ENCODE data around the gene SLC25A30. TPM values are rescaled to one million over a fixed set of nuclear protein-coding genes. Genes with fewer than 3 reads are reported as not detected.
"Not testable (repeated sequence)": the region's sequence is repeated elsewhere in the genome, so short reads cannot be mapped to it uniquely, and the experiment has no call there.

Gene SLC25A30
- polyA plus RNA-seq, 3 donors from 2014 or later = 0.77 to 2.0 (median 1.5) TPM

- Mint-ChIP-seq H3K36me3 (peaks cover 5 to 30% (median 18%) of the 10 kb centered on the region in 3 donors), H3K9me3 (no peaks in the 10 kb centered on the region), H3K27ac (peak overlapping the region in 5 of 6 donors; percentile 19 to 71 (median 23)), H3K27me3 (ENCODE audit: low read depth in 3 of 3) (peaks cover 0 to 4% (median 2%) of the 10 kb centered on the region in 3 donors), H3K4me1 (peaks cover 42 to 48% of the 10 kb centered on the region in 2 donors), H3K4me3 (no peak overlapping the region)
- no peak for DNase-seq
Observed at GRCh38 chr13:45364876-45365557, 53.2 kb downstream of the SLC25A30 start.

- Mint-ChIP-seq H3K9me3 (no peaks in the 10 kb centered on the region), H3K4me1 (peaks cover 33 to 39% of the 10 kb centered on the region in 2 donors), H3K4me3 (no peak overlapping the region), H3K36me3 (peaks cover 5 to 27% (median 24%) of the 10 kb centered on the region in 3 donors), H3K27ac (peak overlapping the region in 4 of 6 donors; percentile 15 to 53 (median 48)), H3K27me3 (ENCODE audit: low read depth in 3 of 3) (peaks cover 0 to 3% (median 0%) of the 10 kb centered on the region in 3 donors)
- no peak for DNase-seq
Observed at GRCh38 chr13:45362939-45363338, 55.2 kb downstream of the SLC25A30 start.

- peaks cover 5 to 24% (median 23%) of the 10 kb centered on the region in 3 donors for H3K36me3 Mint-ChIP-seq
- H3K27ac Mint-ChIP-seq = peak overlapping the region in 4 of 6 donors; percentile 32 to 72 (median 49)
- no peak overlapping the region for H3K4me3 Mint-ChIP-seq
Observed at GRCh38 chr13:45361596-45362206, 56.5 kb downstream of the SLC25A30 start.

GRCh38 chr13:45356966-45357672 lies 61.1 kb downstream of the SLC25A30 start:
- peaks cover 13 to 25% of the 10 kb centered on the region in 2 donors for H3K4me1 Mint-ChIP-seq
- no peaks in the 10 kb centered on the region for H3K27me3 Mint-ChIP-seq (ENCODE audit: low read depth in 3 of 3)
- peak overlapping the region; percentile 27 to 87 (median 54) for H3K27ac Mint-ChIP-seq
- no peaks in the 10 kb centered on the region for H3K9me3 Mint-ChIP-seq
- H3K36me3 Mint-ChIP-seq = peaks cover 7 to 19% (median 13%) of the 10 kb centered on the region in 3 donors
- no peak for DNase-seq
- no peak overlapping the region for H3K4me3 Mint-ChIP-seq

More at GRCh38 chr13:45361596-45362206, 56.5 kb downstream of the SLC25A30 start:
- DNase-seq = no peak
- no peaks in the 10 kb centered on the region for H3K9me3 Mint-ChIP-seq
- no peaks in the 10 kb centered on the region for H3K27me3 Mint-ChIP-seq (ENCODE audit: low read depth in 3 of 3)
- peaks cover 25 to 36% of the 10 kb centered on the region in 2 donors for H3K4me1 Mint-ChIP-seq

- Mint-ChIP-seq H3K4me1 (peaks cover 10 to 26% of the 10 kb centered on the region in 2 donors), H3K36me3 (peaks cover 11 to 28% (median 15%) of the 10 kb centered on the region in 3 donors), H3K27ac (no peak overlapping the region), H3K27me3 (ENCODE audit: low read depth in 3 of 3) (peaks cover 0 to 2% (median 0%) of the 10 kb centered on the region in 3 donors), H3K4me3 (no peak overlapping the region), H3K9me3 (no peaks in the 10 kb centered on the region)
- DNase-seq = no peak
Observed at GRCh38 chr13:45353895-45354294, 64.3 kb downstream of the SLC25A30 start.

GRCh38 chr13:45352031-45352430 lies 66.1 kb downstream of the SLC25A30 start:
- peaks cover 11 to 29% (median 19%) of the 10 kb centered on the region in 3 donors for H3K36me3 Mint-ChIP-seq
- H3K9me3 Mint-ChIP-seq = no peaks in the 10 kb centered on the region
- peaks cover 0 to 3% (median 0%) of the 10 kb centered on the region in 3 donors for H3K27me3 Mint-ChIP-seq (ENCODE audit: low read depth in 3 of 3)
- no peak overlapping the region for H3K4me3 Mint-ChIP-seq
- no peak overlapping the region for H3K27ac Mint-ChIP-seq
- H3K4me1 Mint-ChIP-seq = peaks cover 3 to 18% of the 10 kb centered on the region in 2 donors
- no peak for DNase-seq

GRCh38 chr13:45350152-45350551 lies 68.0 kb downstream of the SLC25A30 start:
- Mint-ChIP-seq H3K9me3 (no peaks in the 10 kb centered on the region), H3K4me3 (no peak overlapping the region), H3K27me3 (ENCODE audit: low read depth in 3 of 3) (peaks cover 0 to 3% (median 0%) of the 10 kb centered on the region in 3 donors), H3K4me1 (peaks cover 0 to 10% of the 10 kb centered on the region in 2 donors), H3K36me3 (peaks cover 11 to 27% (median 13%) of the 10 kb centered on the region in 3 donors), H3K27ac (no peak overlapping the region)
- DNase-seq = no peak

GRCh38 chr13:45349438-45349837 lies 68.7 kb downstream of the SLC25A30 start:
- peak overlapping the region in 1 of 6 donors; percentile 2 for H3K27ac Mint-ChIP-seq
- DNase-seq = no peak

GRCh38 chr13:45344064-45344463 lies 74.1 kb downstream of the SLC25A30 start:
- Mint-ChIP-seq H3K27ac (peak overlapping the region in 2 of 6 donors; percentile 36 to 49), H3K36me3 (peaks cover 6 to 24% (median 8%) of the 10 kb centered on the region in 3 donors), H3K4me1 (peaks cover 29 to 49% of the 10 kb centered on the region in 2 donors), H3K27me3 (ENCODE audit: low read depth in 3 of 3) (peaks cover 16 to 27% (median 20%) of the 10 kb centered on the region in 3 donors)
- not testable (repeated sequence) for H3K9me3 Mint-ChIP-seq, DNase-seq, H3K4me3 Mint-ChIP-seq

More at GRCh38 chr13:45349438-45349837, 68.7 kb downstream of the SLC25A30 start:
- Mint-ChIP-seq H3K27me3 (ENCODE audit: low read depth in 3 of 3) (peaks cover 0 to 3% (median 0%) of the 10 kb centered on the region in 3 donors), H3K9me3 (no peaks in the 10 kb centered on the region), H3K36me3 (peaks cover 14 to 29% (median 15%) of the 10 kb centered on the region in 3 donors), H3K4me1 (peaks cover 0 to 13% of the 10 kb centered on the region in 2 donors), H3K4me3 (no peak overlapping the region)

Other genes starting within 250 kb of the SLC25A30 start
- under 1 TPM in 1 of 3 donors, not detected in 2; 0.20 TPM for gene KCTD4, start 217.3 kb downstream of the SLC25A30 start, polyA plus RNA-seq
- 1,000 to 10,000 TPM; 1,111 to 3,245 (median 1,774) TPM for gene TPT1, start 77.2 kb downstream of the SLC25A30 start, polyA plus RNA-seq
- 10 to 100 TPM; 25.5 to 48.2 (median 27.8) TPM for gene COG3, start 46.6 kb upstream of the SLC25A30 start, polyA plus RNA-seq
- under 1 TPM in 1 of 3 donors, not detected in 2; 0.50 TPM for gene ERICH6B, start 197.4 kb upstream of the SLC25A30 start, polyA plus RNA-seq